HL-60 (cell line): ENCODE measurements around the gene CAMSAP1.

Experiments
- DNase-seq, 2 experiments: peaks; one replicate each; pipeline ENCODE4 v3.0.0-alpha.2; 2010 to 2020; ENCODE audit warnings: low read depth in 1 of 2, low spot score in 1 of 2
- H3K27ac ChIP-seq: fragments of 250-450 bp; sonication (Bioruptor Pico); replicated peaks from 2 replicates; pipeline ENCODE4 v1.5.1; 2020; ENCODE audit warnings: mild to moderate bottlenecking, moderate library complexity
- H3K27me3 ChIP-seq: fragments of 250-450 bp; sonication (Bioruptor Pico); 2 replicates; pipeline ENCODE4 v1.5.1; 2021; ENCODE audit warnings: mild to moderate bottlenecking, moderate library complexity; ENCODE audit not compliant: insufficient read depth, poor library complexity, severe bottlenecking
- H3K4me3 ChIP-seq: replicated peaks from 2 replicates; pipeline ENCODE4 v1.5.1; 2011; ENCODE audit warnings: mild to moderate bottlenecking, control low read depth, low read length; ENCODE audit not compliant: insufficient read depth
- GABPA ChIP-seq: IDR thresholded peaks from 2 replicates; pipeline ENCODE4 v1.6.1; 2012; ENCODE audit warnings: low read depth
- POLR2AphosphoS5 ChIP-seq: IDR thresholded peaks from 2 replicates; pipeline ENCODE4 v1.6.1; 2012; ENCODE audit warnings: low read depth
- SPI1 ChIP-seq: IDR thresholded peaks from 2 replicates; pipeline ENCODE4 v1.6.1; 2012; ENCODE audit warnings: low read depth, mild to moderate bottlenecking, borderline replicate concordance
- TF ChIP-seq, protein P1 (sequence below): IDR thresholded peaks from 2 replicates; pipeline ENCODE4 v1.6.1; 2012; ENCODE audit warnings: low read depth; ENCODE audit not compliant: insufficient replicate concordance
- TF ChIP-seq, protein P2 (sequence below): IDR thresholded peaks from one replicate; pipeline ENCODE4 v1.5.1; 2011; ENCODE audit warnings: low read length, control low read depth, inconsistent platforms; ENCODE audit not compliant: insufficient read depth

Gene CAMSAP1

DNA sequence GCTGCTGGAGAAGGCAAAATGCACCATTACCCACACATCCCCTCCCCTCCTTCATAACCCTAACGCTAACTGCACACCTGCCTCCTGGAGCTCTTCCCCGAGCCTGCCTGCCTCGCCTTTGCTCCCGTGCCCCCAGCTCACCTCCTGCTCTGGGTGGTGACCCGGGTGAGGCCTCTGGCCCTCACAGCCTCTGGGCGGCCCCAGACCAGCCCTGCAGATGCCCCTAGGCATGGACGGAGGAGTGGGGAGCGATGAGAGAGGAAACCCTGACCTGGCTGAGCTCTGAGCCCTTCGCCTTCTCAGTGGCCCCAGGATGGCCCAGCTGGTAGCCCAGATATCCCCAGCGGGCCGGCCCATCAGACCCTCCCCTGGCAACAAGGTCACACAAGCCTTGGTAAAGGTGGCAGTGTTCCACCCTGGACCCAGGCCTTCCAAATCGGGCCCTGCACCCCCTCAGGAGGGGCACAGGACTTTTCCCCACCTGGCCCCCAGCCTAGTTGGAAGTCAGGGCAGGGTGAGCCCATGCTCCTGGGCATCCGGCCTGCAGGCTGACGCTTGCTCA is 14.5 kb upstream of the CAMSAP1 start:
- no peaks in the 10 kb centered on the region for H3K27me3 ChIP-seq
- TF ChIP-seq, protein P1, sequence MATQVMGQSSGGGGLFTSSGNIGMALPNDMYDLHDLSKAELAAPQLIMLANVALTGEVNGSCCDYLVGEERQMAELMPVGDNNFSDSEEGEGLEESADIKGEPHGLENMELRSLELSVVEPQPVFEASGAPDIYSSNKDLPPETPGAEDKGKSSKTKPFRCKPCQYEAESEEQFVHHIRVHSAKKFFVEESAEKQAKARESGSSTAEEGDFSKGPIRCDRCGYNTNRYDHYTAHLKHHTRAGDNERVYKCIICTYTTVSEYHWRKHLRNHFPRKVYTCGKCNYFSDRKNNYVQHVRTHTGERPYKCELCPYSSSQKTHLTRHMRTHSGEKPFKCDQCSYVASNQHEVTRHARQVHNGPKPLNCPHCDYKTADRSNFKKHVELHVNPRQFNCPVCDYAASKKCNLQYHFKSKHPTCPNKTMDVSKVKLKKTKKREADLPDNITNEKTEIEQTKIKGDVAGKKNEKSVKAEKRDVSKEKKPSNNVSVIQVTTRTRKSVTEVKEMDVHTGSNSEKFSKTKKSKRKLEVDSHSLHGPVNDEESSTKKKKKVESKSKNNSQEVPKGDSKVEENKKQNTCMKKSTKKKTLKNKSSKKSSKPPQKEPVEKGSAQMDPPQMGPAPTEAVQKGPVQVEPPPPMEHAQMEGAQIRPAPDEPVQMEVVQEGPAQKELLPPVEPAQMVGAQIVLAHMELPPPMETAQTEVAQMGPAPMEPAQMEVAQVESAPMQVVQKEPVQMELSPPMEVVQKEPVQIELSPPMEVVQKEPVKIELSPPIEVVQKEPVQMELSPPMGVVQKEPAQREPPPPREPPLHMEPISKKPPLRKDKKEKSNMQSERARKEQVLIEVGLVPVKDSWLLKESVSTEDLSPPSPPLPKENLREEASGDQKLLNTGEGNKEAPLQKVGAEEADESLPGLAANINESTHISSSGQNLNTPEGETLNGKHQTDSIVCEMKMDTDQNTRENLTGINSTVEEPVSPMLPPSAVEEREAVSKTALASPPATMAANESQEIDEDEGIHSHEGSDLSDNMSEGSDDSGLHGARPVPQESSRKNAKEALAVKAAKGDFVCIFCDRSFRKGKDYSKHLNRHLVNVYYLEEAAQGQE = no peak
- H3K27ac ChIP-seq = no peak overlapping the region
- no peak for DNase-seq
- H3K4me3 ChIP-seq = no peak overlapping the region

DNA sequence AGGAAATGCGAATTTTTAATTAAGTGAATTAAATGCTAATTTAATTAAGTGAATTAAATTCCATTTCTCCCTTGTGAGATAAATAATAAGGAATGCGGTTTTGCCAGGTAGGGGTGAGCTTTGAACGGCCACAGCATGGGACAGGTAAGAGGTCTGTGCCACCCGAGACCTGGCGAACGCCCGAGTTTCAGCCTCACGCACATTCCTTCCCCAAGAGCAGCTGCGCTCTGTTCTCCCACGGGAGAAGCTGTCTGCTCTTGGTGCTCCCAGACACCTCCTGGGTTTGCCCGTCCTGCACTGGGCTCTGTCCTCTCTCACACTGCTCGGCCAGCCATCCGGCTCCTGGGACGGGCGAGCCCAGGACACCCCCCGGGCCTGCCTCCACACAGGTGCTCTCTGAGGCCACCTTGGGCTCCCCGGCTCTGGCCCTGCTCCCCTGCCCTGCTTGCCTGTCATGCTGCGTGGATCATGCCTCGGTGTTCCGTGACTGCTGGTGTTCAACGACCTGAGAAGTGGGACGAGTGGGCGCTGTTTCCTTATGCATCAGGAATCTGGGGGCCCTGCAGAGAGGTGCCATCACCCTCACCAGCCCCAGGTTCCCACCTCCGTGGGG is 13.7 kb upstream of the CAMSAP1 start:
- no peak for DNase-seq
- Histone ChIP-seq H3K27ac (no peak overlapping the region), H3K4me3 (no peak overlapping the region), H3K27me3 (no peaks in the 10 kb centered on the region)
- TF ChIP-seq, protein P2, sequence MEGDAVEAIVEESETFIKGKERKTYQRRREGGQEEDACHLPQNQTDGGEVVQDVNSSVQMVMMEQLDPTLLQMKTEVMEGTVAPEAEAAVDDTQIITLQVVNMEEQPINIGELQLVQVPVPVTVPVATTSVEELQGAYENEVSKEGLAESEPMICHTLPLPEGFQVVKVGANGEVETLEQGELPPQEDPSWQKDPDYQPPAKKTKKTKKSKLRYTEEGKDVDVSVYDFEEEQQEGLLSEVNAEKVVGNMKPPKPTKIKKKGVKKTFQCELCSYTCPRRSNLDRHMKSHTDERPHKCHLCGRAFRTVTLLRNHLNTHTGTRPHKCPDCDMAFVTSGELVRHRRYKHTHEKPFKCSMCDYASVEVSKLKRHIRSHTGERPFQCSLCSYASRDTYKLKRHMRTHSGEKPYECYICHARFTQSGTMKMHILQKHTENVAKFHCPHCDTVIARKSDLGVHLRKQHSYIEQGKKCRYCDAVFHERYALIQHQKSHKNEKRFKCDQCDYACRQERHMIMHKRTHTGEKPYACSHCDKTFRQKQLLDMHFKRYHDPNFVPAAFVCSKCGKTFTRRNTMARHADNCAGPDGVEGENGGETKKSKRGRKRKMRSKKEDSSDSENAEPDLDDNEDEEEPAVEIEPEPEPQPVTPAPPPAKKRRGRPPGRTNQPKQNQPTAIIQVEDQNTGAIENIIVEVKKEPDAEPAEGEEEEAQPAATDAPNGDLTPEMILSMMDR = no peak
- TF ChIP-seq, protein P1 = no peak
- TF ChIP-seq POLR2AphosphoS5 (no peak), SPI1 (no peak), GABPA (no peak)

DNA sequence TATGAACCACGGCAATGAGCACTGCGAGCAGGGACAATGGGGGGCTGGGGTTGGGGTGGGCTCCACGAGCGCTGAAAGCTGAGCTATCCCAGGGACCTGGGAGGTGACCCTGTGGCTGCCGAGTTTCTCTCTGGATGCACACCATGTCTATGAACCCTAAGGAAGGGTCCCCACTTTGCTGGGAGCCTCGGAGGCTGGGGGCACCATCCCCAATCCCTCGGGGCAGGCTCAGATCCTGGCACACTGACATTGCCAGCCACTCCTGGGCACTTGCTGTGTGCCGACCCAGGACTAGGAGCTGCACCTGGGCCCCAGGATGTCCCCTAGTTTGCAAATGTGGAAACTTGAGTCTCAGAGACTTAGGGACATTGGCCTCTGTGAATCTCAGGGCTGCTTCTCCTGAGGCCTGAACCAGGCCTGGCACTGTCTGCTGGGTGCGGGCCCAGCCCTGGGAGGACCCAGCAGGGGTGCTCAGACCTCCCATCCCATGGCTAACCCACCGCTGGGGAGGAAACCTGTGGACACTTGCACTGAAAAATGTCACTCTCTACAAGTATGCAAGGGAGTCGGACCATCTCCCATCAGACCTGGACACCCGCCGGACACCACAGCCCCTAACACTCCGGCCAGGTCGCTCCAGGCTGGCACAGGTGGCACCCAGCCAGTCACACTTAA is 13.0 kb upstream of the CAMSAP1 start:
- H3K4me3 ChIP-seq = no peak overlapping the region

More for the DNA sequence above, 13.0 kb upstream of the CAMSAP1 start:
- Histone ChIP-seq H3K27me3 (no peaks in the 10 kb centered on the region), H3K27ac (no peak overlapping the region)
- no peak for TF ChIP-seq POLR2AphosphoS5
- TF ChIP-seq, protein P1 = no peak
- TF ChIP-seq, protein P2 = no peak
- TF ChIP-seq GABPA = no peak
- no peak for TF ChIP-seq SPI1
- DNase-seq = no peak
